KBM-7 (cell line): ENCODE measurements around the gene NALCN.

Experiments used
- DNase-seq: peaks from one replicate; pipeline ENCODE4 v3.0.0-alpha.2; 2015
- in situ Hi-C: fragments of 300-500 bp; cut with MboI; formaldehyde crosslinking; loops from 2 replicates; pipeline ENCODE4 v1.14.3; 2020; ENCODE audit warnings: low sequenced_read_pairs, low pct_unique_long_range_greater_than_20kb, mixed read lengths

NALCN gene

GRCh38 chr13:101417501-101417900, 1.2 kb upstream of the NALCN start:
- in situ Hi-C loops: no loop called here
- no peak for DNase-seq

- in situ Hi-C loops: no loop called here
- DNase-seq: no peak
Observed at GRCh38 chr13:101417043-101417406, 717 bp upstream of the NALCN start.

DNA sequence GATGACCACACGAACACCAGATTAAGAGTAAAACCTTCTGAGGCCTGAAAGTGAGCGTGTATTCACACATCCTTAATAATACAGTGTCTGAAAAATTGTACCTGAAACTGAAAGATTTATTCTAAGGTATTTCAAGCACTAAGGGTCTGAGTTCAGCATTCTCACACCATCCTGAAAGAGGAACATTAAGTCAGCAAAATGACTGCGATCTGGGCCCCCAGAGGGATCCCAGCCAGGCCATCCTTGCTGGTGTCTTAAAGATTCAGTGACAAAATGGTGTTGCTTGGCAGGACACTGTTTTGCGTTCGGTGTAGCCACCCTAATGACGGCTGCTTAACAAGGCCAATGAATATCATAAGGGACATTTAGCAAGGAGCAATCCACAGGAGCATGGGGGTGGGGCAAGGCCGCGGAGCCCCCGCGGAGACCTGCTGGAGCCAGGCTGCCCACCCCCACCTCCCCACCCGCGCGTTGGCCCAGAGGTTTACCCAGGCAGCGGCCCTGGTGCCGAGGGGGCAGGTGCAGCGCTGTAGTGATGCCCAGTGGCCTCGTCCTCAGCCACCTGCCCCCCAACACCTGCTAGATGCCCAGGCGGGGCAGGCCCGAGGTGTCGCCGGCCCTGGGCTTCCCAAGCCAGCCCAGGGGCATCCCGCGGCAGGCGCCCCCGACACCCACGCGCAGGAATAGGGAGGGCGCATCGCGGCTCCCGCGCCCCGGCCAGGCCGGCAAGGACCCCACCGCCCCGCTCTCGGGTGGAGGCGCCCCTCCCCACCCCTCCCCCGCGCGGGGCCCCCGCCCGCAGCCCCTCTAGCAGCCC, 742 bp downstream of the NALCN start:
- DNase-seq: no peak
- in situ Hi-C loops: no loop called here

GRCh38 chr13:101412076-101412475, 4.2 kb downstream of the NALCN start:
- no peak for DNase-seq
- in situ Hi-C loops: no loop called here

GRCh38 chr13:101408992-101409656, 7.2 kb downstream of the NALCN start:
- no peak for DNase-seq
- in situ Hi-C loops: no loop called here

DNA sequence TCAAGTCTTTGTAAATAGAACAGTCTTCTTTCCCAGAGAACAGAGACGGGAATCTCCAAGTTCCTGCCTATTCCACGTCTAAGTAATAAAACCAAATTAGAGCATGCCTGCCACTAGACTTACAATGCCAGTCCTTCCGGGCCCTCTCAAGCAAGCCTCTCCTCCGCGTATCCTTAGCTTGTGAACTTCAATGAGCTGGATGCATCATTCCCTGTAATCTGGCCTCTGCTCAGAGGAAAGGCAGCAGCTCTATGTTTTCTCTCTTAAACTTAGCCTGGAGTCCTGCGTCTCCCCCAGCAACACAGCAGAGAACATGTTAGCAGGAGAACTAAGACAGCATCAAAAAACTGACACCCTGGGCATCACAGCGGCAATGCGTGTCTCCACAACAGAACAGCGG, 8.2 kb downstream of the NALCN start:
- DNase-seq: no peak
- in situ Hi-C loops: no loop called here

DNA sequence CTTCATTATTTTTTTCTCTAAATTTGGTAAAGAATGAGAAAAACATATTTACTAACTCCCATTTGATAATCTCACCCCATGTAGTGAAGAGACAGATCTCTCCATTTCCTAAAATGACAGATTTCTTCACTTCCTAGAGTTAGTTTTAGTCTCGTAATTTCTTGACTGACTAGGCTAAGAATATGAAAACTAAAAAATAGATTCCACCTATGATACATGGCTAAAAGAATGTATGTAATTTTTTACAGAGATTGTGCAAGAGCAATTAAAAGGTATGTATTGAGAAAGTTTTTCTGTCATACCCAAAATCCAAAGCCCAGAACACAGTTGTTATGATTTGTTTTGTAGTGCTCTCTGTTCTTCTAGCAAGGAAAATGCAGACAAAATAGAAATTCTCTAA, 9.5 kb downstream of the NALCN start:
- in situ Hi-C loops: no loop called here
- no peak for DNase-seq

DNA sequence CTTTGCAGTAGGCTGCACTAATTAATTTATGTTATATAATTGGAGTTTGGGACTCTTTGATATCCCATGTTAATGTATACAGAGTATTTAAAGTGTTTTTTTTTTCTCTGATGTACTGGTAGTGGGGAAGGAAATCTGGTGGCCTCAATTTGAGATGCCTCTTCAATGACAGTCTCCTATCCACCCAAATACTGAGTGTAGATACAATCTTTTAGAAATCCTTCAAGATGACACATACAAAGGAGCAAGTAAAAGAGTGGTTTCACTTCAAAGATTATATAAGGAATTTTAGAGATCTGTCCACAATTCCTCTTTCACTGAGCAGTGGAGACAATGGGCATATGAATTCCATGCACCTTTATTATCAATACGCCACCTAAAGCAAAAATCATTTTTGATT, 15.1 kb downstream of the NALCN start:
- DNase-seq: no peak
- in situ Hi-C loops: no loop called here

DNA sequence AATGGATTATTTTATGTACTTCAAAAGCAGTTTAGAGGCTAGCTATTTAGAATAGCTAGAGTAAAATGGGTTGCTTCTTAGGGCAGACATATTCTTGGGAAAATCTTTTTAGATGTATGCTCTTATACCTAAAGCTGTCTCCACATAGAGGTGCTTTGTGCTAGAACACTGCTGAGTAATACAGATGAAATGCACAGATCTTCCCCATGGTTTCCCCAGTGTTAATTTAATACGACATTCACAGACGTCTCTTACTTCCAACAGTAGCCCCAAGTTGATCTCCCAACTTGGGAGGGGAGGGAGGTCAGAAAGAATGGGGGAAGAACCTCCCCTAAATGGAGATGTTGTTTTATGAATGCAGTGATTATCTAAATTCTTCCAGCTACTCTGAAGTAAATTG, 16.9 kb downstream of the NALCN start:
- in situ Hi-C loops: no loop called here
- no peak for DNase-seq

DNA sequence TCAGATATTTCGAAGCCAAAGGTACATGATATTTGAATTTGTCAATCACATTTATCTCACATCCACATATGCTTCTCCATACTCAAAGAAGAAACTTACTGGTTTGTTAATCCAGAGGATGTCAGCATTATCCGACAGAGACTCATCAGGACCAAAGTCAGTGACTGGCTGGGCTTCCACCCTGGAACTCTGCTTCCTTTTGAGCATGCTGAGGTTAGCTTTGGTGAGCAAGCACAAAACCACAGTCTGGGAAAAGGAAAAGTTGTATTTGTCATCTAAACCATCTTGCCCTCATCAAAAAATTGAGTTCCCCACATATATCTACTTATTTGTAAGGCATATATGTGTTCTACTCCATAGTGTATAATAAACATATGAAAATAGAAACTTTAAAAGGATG, 17.4 kb downstream of the NALCN start:
- in situ Hi-C loops: no loop called here
- DNase-seq: no peak

- DNase-seq: no peak
- in situ Hi-C loops: no loop called here
Observed at GRCh38 chr13:101398191-101398590, 18.1 kb downstream of the NALCN start.

- in situ Hi-C loops: no loop called here
- DNase-seq: no peak
Observed at GRCh38 chr13:101397742-101398141, 18.6 kb downstream of the NALCN start.

DNA sequence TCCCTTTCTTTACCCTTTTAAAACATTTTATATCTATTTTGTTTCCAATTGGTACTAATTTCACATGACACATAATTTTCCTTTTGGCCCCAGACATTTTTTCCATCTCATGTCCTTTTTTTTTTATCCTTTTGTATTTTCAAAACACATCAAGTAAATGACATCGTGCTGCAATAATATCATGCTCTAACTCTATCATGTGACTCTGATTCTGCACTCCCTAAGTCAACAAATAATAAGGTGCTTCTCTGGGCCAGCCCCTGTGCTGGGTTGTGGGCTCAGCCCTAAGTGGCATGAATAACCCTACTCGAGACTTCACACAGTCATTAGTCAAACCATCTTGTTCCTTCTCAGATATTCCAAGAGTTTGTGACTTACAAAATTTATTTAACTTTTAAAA, 21.7 kb downstream of the NALCN start:
- in situ Hi-C loops: no loop called here
- no peak for DNase-seq

DNA sequence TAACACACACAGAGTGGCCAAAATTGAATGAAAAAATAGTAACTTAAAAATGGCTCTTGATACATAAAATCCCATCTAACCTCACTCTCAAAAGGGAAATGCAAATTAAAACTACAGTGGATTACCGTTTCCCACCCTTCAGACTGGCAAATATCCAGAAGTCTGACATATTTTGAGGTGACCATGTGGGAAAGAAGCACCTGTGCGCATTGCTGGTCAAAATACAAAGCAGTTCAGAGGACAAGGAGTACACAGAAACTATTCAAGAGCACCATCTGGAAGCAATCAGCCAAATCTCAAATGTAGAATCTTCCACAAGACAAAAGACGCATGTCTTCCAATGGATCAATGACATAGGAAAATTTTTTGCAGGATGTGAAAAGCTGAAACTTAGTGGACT, 23.2 kb downstream of the NALCN start:
- no peak for DNase-seq
- in situ Hi-C loops: no loop called here

GRCh38 chr13:101390461-101390860, 25.8 kb downstream of the NALCN start:
- in situ Hi-C loops: no loop called here
- DNase-seq: no peak

DNA sequence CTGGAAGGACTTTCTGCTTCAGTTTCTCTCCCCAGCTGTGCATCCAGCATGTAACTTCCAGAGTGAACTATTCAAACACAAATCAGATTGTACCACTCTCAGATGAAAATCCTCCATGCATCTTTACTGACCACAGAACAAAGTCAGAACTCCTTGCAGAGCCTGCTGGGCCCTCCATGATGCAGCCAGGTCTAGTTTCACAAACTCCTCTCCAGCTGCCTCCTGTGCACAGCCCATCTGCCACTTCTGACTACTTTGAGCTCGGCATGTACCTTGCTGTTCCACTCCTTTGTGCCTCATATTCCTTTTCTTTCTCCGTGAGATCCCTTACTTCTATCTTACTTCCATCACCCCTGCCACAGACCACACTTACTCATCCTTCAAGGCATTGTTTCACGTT, 31.4 kb downstream of the NALCN start:
- no peak for DNase-seq
- in situ Hi-C loops: no loop called here

GRCh38 chr13:101383595-101383994, 32.7 kb downstream of the NALCN start:
- DNase-seq: no peak
- in situ Hi-C loops: no loop called here

GRCh38 chr13:101382701-101383100, 33.6 kb downstream of the NALCN start:
- DNase-seq: no peak
- in situ Hi-C loops: no loop called here

GRCh38 chr13:101382086-101382485, 34.2 kb downstream of the NALCN start:
- in situ Hi-C loops: no loop called here

DNA sequence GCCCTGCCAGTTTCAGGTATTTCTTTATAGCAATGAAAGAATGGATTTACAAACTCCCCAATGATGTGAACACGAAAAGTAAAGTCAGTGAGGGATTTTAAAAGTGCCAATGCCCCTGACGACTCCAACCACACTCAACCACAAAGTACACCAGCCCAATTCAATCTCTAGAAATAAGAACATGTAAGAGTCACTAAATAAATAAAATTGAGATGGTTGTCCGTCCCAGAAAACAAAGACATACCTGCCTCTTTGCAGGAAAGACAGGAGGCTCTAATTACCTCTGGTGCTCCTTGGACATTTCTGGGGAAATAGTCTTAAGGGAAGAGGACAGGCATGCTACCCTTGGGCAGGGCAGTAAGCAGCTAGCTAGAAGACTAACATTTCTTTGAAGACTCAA, 55.8 kb downstream of the NALCN start:
- DNase-seq: no peak
- in situ Hi-C loops: no loop called here

More at GRCh38 chr13:101382086-101382485, 34.2 kb downstream of the NALCN start:
- no peak for DNase-seq

GRCh38 chr13:101354895-101355294, 61.4 kb downstream of the NALCN start:
- no peak for DNase-seq
- in situ Hi-C loops: no loop called here
